Stimulated activated CD4-positive, alpha-beta T cell treated with anti-CD3 and anti-CD28 coated beads, Interleukin-12 subunit alpha, Interleukin-12 subunit beta, amount 100 ng/mL, for 4 hours (primary cell): Measurements from ENCODE around the gene DCAF6.
"Not testable (repeated sequence)": the region's sequence is repeated elsewhere in the genome, so short reads cannot be mapped to it uniquely, and the experiment has no call there.

ENCODE experiments used
- DNase-seq: peaks from one replicate; pipeline ENCODE4 v3.0.0-alpha.2; 2020

The DCAF6 gene

DNA sequence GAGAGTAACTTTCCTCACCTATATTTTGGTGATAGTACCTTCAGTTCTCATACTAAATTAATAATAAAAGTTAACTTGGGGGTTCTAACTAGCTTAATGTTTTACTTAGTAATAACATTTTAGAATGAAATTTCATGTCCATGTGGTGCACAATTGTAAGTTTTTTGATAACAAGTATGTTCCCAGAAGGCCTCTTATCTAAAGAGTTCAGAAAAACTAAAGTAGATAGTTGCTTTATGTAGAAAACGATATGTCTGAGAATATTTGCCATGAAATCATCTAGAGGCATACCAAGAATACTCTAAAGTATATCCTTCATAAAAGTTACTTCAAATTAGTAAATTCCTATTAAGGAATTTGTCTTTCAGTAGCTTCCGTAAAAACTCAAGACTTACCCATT, 12.4 kb upstream of the DCAF6 start:
- no peak for DNase-seq

- no peak for DNase-seq
Measured at GRCh38 chr1:167924543-167925231, 11.8 kb upstream of the DCAF6 start.

DNA sequence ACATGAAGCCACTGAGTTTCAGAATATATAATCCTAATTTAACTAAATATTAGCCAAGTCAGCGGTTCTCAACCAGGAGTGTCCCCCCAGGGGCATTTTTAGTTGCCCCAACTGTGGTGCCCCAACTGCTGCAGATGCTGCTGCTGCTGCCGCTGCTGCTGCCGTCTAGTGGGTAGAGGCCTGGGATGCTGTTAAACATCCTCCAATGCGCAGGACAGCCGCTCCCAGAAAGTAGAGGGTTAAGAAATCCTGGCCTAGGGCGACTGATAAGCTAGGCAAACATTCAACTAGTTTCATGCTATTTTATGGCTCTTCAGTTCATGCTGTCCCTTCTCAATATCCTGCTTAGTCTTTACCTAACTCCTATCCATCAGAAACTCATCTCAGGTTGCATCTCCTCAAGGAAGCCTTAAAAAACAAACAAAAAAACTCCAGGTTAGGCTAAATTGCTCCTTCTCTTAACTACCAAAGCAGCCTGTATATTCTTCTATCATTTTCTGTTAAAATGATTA, 9.9 kb upstream of the DCAF6 start:
- DNase-seq = no peak

- DNase-seq = no peak
Measured at GRCh38 chr1:167927046-167927754, 9.3 kb upstream of the DCAF6 start.

DNA sequence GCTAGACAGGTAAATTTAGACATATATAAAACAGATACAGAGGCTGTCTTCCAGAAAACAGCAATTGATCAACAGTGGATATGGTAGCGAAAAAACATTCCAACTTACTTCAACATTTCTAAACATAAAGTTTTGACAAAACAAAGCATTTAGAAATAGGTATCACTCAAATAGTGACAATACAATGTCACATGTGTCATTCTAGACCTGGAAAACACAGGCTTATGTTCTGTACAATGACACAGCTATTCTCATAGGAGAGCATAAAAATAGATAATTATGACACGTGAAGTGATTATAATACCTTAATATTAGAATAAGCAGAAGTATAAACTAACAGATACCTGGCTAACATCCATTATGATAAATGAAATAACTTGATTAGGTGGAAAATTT, 8.0 kb upstream of the DCAF6 start:
- DNase-seq = no peak

GRCh38 chr1:167928919-167929318, 7.6 kb upstream of the DCAF6 start:
- not testable (repeated sequence) for DNase-seq

GRCh38 chr1:167929725-167930124, 6.8 kb upstream of the DCAF6 start:
- no peak for DNase-seq

DNA sequence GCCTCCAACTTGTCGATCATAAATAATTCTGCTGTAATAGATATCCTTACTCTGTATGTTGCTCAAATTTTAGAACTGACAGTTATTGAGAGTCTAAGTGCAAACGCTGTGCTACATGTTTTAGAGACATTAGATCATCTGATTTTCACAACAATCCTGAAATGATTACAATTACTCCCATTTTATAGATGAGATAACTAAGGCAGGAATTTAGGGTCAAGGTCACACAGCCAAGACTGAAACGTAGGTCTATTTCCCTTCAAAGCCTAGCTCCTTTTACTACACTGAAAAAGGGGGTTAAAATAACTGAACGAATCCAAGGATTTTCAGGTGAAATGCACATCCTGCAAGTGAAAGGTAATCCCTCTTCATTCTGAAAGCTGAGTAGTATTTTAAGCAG, 2.7 kb upstream of the DCAF6 start:
- no peak for DNase-seq

GRCh38 chr1:167934426-167935215, 1.9 kb upstream of the DCAF6 start:
- no peak for DNase-seq

DNA sequence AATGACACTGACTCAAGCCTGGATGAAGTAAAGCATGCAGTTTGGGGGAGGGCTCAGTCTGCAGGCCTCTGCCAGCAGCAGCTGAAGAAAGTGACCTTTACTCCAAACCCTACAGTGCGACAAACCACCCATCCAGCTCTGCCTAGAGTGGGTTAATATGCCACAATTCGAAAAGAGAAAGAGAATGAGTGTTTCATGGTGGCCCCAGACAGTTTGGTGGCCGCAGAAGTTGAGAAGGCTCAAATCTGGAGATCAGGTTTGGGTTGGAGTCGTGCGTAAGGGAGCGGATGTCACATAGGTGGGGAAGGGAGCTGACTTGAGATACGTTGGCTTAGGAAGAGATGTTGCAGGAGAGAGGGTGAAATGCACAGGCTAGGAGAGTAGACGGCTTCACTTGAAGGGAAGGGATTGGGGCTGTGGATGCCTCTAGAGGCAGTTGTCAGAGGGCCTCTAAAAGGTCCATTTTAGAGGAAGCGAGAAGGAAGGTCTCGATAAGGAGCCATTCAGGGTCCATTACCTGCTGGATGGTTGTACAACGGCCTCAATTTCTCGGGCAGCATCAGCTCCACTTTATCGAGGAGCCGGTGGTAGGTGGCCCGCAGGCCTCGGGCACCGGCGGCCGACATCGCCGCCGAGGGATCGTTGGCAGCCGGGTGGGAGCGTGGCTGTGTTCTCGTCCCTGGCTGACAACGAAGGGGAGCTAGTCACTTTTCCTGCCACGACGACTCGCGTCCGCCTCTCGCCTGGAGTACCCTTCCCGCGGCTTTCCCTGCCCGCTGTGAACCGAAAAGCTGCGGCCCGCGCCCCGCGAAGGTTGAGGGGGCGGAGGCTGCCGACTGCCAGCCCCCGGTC, 1.0 kb upstream of the DCAF6 start:
- DNase-seq = peak; percentile 13

- DNase-seq = peak; percentile 59
Measured at GRCh38 chr1:167936930-167937708, 636 bp downstream of the DCAF6 start, which contains the start of gene MPC2. TSS of gene MPC2 (minus strand) at chr1:167937072. CDS start at chr1:167935841, 1,231 bp downstream.

GRCh38 chr1:167937709-167938010, 1.2 kb downstream of the DCAF6 start:
- DNase-seq = no peak

GRCh38 chr1:167938080-167938636, 1.7 kb downstream of the DCAF6 start:
- DNase-seq = no peak

DNA sequence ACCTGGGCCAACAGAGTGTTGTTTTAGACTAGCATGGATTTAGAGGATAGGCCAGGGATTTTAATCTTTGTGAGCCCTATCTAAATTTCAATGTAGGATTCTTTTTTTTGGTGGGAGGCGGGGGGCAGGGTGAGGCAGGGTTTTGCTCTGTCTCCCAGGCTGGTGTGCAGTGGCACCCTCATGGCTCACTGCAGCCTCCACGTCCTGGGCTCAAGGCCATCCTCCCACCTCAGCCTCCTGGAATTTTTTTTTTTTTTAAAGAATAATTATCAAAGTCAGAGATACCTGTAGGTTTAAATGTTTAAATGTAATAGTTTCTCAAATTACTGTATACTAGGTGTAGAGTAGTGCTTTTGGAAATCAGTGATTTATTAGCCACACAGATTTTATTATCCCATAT, 3.8 kb downstream of the DCAF6 start:
- DNase-seq = no peak

- DNase-seq = no peak
Measured at GRCh38 chr1:167943541-167943940, 7.1 kb downstream of the DCAF6 start.

DNA sequence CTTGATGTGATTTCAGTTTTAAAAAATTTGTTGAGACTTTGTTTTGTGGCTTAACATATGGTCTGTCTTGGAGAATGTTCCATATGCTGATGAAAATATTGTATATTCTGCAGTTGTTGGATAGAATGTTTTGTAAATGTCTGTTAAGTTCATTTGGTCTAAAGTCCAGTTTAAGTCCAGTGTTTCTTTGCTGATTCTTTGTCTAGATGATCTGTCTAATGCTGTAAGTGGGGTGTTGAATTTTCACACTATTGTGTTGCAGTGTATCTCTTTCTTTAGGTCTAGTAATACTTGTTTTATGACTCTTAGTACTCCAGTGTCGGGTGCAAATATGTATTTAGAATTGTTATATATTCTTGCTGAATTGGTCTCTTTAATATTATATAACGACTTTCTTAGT, 11.2 kb downstream of the DCAF6 start:
- no peak for DNase-seq

DNA sequence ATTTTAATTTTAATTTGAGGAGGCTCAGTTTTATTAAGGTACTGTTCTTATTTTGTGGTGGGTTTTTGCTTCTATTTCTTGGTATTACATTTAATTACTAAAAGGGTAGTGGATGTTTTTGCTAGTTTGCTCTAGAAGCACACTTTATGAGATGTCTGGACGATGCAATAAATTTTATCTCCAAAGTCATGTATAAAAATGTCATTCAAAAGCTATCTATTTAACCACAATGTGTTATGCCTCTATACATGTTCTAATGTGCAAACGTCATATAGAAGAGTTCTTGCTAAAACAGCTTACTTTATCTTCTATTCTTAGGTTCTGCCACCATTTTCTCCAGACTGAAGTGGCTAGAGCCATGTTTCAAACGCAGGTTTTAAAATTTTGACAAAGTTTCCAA, 13.3 kb downstream of the DCAF6 start:
- no peak for DNase-seq

GRCh38 chr1:167950569-167950968, 14.1 kb downstream of the DCAF6 start:
- no peak for DNase-seq

DNA sequence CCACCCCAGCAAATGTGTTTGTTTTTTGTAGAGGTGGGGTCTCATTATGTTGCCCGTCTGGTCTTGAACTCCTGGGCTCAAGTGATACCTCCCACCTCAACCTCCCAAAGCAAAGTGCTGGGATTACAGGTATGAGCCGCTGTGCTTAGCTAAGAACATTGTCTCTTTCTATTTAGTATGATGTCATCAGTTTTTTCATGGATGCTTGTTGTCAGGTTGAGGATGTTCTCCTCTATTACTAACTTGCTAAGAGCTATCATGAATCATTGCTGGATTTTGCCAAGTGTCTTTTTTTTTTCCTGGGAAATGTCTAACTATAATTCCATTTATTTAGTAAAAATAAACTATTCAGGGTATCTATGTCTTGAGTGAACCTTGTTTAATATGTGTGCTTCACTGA, 19.4 kb downstream of the DCAF6 start:
- no peak for DNase-seq

- DNase-seq = no peak
Measured at GRCh38 chr1:167957710-167958109, 21.2 kb downstream of the DCAF6 start.

DNA sequence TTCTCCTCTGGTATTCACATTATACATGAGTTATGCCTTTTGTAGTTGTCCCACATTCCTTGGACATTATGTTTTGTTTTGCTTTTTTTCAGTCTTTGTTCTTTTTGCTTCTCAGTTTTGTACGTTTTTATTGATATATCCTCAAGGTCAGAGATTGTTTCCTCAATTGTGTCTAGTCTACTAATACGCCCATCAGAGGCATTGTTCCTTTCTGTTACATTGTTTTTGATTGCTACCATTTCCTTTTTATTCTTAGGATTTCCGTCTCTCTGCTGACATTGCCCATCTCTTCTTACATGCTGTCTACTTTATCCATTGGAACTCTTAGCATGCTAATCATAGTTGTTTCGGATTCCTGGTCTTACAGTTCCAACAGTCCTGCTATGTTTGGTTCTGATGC, 28.2 kb downstream of the DCAF6 start:
- no peak for DNase-seq

DNA sequence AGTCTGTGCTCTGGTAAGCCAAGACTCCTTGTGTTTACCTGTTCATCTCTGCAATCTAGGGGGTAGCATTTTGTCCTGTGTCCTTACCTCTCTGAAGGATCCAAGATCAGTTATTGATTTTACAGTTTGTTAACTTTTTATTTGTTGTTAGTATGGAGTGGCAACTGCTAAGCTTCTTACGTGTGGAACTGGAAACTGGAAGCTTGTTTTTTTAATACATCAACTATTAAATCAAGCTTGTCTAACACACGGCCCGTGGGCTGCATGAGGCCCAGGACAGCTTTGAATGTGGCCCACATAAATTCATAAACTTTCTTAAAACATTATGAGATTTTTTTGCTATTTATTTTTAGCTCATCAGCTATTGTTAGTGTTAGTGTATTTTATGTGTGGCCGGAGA, 29.6 kb downstream of the DCAF6 start:
- DNase-seq = no peak
